C4-2B (cell line): Measurements from ENCODE around the gene ELP5.

Experiments
- H3K27ac ChIP-seq: fragments of 450-650 bp; 2 replicates; pipeline ENCODE4 v1.5.1; 2017
- CTCF ChIP-seq: fragments of 450-650 bp; conservative IDR thresholded peaks from 2 replicates; pipeline ENCODE4 v1.5.1; 2017; ENCODE audit warnings: mild to moderate bottlenecking
- ZFX ChIP-seq: fragments of 450-650 bp; IDR thresholded peaks from 2 replicates; pipeline ENCODE4 v1.6.1; 2017

Gene ELP5

DNA sequence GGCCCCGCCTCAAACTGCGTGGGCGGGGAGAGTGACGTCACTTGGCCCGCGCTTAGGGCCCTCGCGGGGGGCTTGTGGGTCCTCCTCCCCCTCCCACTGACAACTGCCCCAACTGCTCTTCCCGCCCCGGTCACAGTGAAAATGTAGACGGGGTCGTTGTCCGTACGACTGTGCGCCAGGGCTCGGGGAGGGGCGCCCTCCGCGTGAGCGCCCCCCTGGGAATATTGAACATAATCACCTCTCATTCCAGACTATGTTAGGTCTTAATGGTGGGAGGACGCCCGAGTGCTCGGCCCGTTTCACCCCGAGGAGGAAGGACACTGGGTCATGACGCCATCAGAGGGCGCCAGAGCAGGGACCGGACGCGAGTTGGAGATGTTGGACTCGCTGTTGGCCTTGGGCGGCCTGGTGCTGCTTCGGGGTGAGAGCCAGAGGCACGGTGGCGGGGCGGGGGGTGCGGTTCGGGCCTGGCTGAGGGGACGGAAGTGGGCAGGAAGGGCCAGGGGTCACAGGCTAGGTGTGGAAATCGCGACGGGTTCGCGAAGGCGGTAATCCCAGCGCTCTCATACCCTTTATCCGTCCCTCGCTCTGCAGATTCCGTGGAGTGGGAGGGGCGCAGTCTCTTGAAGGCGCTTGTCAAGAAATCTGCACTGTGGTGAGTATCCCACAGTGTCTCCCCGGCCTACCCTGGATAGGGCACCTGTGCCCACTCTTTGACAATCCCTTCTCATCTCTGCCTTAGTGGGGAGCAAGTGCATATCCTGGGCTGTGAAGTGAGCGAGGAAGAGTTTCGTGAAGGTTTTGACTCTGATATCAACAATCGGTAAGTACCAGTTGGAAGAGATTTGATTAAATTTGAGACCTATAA lies at the start of gene ELP5:
ELP5 (plus strand) TSS at position 40 of the 868 bp plus-strand sequence; CDS start at position 376, 336 bp downstream.
- TF ChIP-seq ZFX (peak; percentile 69), CTCF (no peak; the same call in 1 of the 2 replicates)
- peak within 1 kb of the TSS; percentile 87 for H3K27ac ChIP-seq

DNA sequence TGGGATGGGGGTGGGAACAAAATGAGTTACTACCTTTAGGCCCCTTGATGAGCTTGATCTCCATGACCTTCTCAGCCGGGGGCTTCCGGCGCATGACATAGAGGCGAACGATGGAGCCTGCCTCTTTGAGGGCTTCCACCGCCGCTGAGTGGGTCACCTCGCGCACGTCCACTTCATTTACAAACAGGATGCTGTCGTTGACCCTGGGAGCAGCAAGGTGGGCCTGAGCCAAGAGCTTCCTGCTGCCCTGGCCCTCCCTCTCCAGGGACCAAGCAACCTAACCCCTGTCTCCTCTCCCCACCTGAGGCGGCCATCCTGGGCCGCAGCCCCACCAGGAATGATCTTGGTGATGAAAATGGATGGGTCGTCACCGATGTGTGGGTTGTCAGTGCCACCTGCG lies 48.6 kb upstream of the ELP5 start:
- no peak for TF ChIP-seq CTCF
- TF ChIP-seq ZFX, result no peak
- no peak overlapping the region for H3K27ac ChIP-seq

DNA sequence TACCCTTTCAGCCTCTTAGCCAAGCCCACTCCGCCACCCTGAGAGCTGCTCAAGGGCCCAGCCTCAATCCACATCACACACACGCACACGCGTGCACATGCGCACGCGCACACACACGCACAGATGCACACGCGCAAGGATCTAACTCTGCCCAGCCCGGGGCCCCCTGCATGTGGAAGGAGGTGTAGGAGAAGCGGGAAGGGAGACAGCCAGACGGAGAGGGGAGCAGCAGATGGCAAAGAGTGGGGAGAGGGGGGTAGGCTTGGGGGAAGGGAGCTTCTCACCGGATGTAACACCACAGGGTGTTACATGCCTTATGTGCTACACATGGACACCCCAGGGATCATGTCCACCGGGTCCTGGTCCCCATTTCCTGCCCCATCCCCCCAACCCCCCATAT lies 47.7 kb upstream of the ELP5 start:
- no peak overlapping the region for H3K27ac ChIP-seq
- no peak for TF ChIP-seq ZFX
- no peak for TF ChIP-seq CTCF

DNA sequence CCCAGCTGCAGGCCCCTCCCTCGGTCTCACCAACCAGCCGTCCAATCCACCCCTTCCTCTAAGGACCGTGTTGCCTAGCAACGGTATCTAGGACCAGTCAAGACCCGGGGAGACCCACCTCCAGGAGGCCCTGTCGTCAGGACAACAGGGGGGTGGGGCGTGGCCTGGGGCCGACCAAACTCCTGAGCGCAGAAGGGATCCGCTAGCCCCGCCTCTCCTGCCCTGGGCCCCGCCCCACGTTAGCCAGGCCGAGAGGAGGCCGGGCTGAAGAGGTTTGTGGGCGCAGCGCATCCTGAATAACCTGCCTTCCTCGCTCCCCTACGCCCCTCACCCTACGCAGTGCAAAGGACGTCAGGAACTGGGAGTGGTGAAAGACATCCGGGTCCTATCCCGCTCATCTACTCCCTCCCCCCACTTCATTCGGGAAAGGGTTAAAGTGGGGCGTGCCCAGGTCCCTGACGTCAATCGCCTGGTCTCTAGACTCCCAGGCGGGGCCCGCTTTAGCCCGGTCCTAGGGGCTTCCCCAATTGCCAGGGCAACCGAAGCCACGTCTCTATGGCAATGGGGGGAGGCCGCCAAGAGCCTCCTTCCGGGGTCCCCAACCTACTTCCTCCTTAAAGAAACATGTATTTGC lies 47.1 kb upstream of the ELP5 start:
- no peak overlapping the region for H3K27ac ChIP-seq
- TF ChIP-seq CTCF, result no peak
- TF ChIP-seq ZFX, result no peak

GRCh38 chr17:7205561-7205960 lies 46.5 kb upstream of the ELP5 start:
- TF ChIP-seq CTCF, result no peak
- TF ChIP-seq ZFX, result no peak
- H3K27ac ChIP-seq, result no peak overlapping the region

DNA sequence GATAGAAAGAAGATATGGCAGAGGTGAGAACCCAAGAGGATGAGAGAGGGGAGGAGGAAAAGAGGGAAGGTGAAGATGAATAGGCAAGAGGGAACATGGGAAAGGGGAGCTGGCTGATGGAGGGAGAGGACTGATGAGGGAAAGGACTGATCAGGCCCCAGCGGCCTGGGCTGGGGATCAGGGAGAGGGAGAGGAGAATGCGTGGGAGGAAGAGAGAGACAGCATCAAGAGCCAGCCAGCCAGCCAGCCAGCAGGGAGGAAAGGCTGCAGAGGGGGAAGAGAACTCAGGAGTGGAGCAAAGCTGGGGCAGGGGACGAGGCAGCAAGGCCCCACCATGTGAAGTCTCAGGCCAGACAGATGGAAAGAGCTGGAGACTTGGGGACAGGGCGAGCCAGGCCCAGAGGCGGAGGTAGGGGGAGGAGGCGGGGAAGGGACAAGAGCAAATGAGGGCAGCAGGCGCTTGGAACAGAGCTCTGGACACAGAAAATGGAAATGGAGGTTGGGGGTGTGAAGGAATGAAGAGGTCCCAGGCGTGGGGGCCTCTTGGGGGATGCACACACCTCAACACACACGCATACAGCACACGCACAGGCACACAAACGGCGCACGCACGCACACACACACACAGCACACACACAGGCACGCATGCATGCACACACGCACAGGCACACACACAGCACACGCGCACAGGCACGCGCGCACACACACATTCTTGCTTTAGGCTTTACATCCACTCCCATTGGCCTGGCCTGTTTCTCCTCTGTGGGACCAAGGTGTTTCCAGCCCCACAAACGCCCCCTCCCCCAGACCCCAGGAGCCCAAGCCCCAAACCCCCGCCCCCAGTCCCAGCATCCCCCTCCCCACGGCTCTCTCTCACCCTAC lies 44.7 kb upstream of the ELP5 start:
- no peak overlapping the region for H3K27ac ChIP-seq
- no peak for TF ChIP-seq ZFX

DNA sequence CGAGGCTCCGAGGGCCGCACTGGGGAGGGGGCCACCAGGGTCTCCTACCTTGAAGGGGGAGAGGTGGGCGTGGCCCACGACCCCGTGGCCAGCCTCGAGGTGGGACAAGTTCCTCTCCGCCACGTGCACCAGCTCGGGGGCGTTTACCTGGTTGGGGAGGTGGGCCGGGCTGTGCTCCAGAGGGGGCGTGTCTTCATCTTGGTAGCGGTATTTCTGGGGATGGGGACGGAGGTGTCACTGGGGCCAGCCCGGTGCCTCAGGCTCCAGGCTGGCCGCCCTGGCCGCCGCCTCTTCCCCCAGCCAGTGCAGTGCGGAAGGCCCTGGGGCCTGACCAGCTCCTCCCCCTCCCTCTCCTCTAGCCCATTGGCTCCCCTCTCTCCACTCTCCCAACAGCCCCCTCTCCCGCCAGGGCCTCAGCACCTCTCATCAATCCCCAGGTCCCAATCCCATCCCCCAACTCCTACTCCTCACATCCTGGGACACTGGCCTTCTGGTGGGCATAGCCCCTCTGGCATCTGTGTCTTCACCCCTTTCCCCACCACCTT lies 43.9 kb upstream of the ELP5 start:
- H3K27ac ChIP-seq, result no peak overlapping the region
- TF ChIP-seq CTCF (no peak), ZFX (no peak)
